ENCODE data around the gene PHACTR1.

PHACTR1 gene

DNA sequence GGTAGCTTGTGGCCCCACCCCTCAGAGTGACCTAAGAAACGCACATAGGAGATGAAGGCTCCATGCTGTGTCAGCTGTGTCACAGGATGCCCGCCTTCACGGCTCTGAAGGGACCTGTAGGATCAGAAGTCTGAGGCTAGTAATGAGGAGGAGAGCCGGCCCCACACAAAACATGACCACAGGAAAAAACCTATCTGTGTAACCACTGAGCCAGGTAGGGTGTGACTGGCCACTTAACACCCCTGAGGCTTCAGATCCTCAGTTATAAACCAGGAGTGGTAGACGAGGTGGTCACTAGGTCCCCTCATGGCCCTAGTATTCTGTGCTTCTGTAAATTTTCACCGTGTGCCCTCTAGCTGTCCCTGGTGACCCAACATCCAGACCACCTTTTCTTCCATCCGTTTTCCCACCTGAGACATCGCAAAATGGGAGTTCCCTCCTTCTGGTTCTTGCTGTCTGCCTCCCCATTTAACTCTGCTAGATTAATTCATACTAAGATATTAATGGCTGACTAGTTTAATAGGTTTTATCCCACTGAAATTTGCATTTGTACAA is 558.9 kb downstream of the PHACTR1 start:
- DNase-seq, result no peak

DNA sequence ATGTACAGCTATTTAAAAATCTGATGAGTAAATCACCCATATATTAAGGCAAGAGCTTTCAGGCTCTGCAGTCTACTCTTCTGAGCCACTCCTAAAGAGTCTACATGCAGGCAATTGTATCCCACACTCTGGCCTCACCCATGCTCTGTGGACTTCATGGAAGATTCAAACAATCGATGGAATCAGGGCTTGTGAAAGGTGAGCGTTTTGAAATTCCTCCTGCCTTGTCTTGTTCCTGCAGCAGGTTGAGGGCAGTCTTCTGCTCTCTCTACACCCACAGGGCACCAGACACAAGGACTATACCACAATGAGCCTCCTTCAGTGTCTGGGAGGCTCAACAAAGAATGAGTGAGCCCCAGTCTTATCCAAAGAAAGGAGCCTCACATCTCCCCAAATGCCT is 560.7 kb downstream of the PHACTR1 start:
- no peak for DNase-seq

DNA sequence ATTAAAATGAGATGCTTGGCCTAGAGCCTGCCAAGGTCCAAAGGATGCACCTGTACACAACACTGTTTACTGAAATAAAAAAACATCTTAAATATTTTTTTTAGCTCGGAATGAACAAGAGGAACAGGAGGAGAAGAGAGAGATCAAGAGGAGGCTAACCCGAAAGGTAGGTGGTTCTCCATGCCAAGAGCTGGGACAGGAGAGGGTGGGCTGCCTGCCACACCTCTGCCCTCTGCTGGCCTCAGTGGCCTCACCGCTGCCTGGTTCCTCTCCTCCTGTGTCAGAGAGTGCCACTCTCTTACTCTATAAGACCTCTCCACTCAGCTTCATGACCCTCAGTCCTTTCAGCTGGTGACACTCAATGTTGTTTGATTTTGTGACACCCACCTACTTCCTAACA is 561.6 kb downstream of the PHACTR1 start:
- DNase-seq, result no peak

DNA sequence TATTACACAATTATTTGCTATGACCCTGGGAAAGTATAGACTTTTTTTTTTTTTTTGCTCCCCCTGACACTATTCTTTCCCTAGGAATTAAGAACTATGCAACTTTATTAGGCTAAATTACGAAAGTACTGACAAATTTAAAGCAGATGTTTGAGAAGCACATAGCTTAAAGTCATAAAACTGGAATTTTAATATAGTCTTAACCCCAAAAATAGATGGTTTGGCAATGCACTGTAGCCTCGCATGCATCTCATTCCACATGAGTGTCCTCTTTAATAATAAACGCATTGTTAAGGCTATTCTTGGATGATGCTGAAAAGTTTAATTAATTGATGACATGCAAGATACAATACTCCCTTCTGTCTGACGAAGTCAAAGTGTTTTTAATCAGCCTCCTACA is 562.4 kb downstream of the PHACTR1 start:
- DNase-seq, result no peak

DNA sequence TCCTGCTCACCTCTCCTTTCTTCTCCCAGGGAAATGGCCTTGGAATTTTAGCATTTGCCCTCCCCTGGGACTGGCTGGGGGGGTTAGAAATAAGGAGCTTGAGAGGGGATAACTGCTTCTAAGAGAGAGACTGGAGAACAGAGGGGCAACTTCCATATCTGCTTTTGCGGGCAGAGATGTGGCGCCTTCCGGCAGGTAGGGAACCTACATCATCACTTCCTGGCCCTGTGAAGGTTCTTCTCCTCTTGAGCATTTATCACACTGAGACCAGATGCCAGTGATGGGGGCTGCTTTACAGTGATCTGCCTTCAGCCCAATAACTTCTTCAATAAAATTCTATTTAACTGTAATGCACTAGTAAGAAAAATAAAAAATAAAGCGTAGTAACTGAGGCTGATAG is 563.7 kb downstream of the PHACTR1 start:
- DNase-seq, result no peak

DNA sequence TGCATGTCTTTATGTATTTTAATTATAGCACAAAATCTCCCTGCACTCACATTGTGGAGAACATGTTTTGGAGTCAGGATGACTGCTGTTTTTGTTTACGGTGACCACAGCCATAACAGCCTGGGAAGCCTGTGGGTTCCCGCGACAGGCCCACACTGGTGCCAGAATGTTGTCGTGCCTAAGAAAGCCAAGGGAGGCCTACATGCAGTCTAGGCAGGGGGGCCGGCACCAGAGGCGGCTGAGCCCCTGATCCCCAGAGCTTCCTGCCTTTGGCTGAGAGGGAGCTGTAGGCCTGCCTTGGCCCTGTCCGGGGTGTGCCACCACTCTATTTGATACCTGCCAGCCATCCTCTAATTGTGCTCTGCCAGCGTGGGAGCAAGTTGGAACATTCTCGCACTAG is 565.1 kb downstream of the PHACTR1 start:
- DNase-seq, result no peak

DNA sequence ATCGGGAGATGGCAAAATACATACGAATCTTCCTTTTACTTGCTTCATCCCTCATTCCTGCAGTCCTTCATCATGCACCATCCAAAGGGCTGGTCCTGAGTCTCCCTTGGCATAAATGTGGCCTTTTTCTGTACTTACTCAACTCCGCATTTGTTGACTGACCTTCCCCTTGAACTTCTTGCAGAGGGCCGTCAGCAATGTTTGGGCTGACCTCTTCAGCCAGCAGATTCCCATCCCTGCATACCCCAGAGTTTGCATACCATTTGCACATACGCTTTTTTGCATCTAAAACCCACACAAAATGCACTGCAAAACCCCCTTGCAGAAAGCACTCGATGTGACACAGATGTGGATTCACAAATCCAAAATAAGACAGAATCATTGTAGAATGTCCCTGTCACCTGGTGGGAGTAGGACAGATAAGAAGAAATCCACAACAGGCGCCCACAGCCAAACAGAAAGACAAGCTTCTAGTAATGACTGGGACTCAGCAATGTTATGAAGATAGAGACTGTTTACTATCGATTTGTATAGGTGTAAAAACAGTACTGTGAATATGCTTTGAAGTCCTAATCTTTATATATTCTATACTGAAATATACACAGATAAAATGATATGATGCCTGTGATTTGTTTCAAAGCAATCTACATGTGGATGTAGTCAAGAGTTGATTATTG is 566.0 kb downstream of the PHACTR1 start:
- no peak for DNase-seq

DNA sequence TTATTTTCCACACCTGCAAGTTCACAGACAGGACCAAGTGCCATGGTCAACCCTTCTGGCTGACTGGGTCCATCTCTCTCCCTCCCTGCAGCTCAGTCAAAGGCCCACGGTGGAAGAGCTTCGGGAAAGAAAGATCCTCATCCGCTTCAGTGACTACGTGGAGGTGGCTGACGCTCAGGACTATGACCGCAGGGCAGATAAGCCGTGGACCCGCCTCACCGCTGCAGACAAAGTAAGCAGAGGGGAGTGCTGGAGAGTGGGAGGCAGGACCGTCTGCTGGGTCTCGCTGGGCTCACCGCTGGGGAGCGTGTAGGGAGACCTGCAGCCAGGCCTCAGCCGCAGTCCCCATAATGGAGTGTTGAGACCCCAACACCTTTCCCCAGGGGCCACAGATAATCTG is 566.8 kb downstream of the PHACTR1 start:
- no peak for DNase-seq

DNA sequence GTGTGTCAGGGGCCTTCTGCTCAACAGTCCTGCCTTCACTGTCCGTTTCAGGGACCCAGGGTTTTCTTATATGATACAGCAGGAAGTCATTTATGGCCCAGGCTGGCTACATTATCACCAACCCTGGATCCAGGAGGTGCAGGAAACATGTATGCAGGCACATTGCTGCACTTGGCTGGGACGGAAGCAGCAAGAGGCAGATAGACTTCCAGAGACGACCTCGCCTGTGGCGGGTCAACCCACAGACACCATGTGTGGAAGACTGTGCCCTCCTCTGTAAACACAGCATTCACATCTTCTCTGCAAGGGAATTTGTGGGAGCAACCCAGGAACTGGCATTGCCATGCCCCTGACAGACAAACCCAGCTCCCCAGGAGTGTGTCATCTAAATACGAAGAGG is 568.1 kb downstream of the PHACTR1 start:
- no peak for DNase-seq

DNA sequence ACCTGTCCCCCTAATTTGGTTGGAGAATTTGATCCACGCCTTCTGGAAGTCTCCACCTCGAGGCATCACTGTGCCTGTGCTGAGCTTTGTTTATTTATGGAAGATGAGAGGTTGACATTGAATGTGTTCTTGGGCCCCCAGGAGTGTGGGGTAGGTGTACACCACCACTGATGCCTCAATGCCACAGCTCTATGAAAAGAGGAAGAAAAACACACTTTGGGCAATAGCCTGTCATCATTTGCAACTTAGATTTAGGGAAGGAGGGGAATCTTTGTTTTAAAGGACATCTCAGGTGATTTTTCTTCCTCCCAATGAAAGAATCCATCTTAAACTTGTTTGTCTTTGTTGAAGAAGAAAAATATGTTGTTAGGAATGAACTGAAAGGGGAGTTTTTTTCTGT is 569.1 kb downstream of the PHACTR1 start:
- no peak for DNase-seq

DNA sequence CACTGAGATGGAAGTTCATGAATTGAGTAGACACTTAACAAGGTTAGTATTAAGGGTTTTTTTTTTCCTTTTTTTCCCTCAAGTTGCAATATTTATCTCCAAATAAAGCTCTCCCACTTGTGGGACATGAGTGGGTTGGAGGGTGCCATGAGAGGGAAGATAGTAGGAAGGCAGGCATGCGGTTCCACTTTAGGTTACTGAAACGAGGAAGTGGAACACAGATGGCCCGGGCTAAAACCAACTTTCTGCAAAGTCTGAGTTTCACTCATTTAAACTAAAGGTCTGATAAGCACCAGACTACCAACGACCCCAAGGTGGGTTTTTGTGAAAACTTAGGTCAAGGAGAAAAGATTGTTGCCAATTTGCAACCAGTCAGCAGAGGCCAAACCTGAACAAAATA is 569.6 kb downstream of the PHACTR1 start:
- DNase-seq, result no peak

DNA sequence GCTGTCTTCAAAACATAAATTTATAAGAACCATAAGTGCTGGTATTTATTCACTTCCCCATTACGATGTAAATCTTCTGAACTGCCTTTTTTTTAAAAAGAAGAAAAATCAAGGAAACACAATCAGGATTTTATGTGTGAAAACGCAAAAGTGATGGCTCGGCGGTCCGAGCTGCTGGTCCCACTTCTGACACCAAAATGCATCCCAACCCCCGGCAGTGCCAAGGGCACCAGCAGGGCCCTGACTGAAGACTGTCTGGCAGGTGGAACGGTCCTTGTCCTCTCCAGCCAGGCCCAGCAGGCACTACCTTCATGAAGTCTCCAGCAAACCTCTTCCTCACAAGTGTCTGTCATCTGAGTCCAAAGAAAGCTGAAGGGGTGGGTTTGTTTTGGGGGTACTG is 570.5 kb downstream of the PHACTR1 start:
- no peak for DNase-seq

DNA sequence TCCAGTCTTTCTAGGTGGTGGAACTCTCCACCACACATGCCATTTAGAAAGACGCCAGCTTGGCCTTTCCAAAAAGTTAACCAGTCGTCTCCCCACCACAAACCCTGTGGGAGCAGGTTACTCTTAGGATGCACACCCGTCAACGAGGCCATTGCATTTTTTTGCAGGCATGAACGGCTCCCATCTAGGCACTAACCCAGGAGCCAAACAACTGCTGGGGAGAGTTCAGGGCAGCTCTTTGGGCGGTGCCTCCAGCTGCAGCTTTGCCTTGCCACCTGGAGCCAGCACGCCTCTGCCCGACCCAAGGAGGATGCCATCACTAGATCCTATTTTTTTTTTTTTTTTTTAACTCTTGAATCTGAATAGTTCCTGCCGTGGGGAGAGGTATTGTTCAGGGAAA is 571.9 kb downstream of the PHACTR1 start:
- no peak for DNase-seq

DNA sequence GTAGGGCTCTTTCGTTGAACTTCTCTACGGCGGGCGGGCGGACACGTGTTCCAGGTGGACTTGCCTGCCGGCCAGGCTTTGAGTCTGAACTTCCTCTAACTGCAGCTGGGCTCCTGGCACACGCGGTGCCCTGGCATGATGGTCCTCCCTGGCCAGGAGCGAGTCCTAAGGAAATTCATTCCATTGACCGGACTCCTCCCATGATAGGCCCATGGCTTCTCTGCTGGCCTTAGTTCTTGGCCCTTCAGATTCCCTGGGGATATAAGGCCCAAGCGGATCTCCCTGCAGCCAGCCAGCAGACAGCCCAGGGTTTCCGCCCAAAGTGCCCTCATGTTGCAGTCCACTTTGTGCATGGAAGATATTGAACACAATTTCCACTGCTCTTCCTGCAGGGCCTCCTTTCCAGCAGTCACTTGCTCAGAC is 572.4 kb downstream of the PHACTR1 start:
- DNase-seq, result no peak

DNA sequence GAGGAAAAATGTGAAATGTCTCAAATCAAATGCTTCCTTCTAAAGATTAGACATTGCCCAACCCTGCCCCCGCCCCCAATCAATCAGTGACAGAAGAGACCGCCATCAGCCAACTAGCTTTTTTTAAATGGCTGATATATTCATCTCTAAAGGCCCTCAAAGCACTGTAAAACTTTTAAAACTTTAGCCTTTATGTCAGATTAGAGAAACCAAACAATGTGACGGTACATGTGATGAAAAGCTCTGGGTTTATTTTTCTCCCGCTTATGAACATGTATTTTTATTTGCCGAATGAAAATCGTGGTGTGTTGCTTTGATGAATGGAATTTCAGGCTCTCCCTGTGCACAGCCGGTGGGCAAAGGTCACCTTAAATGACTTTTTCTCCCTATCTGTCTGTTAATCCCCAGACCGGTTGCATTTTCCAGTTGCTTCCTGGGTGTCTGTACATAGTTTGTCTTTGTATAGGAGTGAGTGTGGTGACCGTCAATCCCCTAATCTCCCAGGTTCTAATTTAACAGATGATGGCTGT is 573.3 kb downstream of the PHACTR1 start:
- DNase-seq, result no peak

DNA sequence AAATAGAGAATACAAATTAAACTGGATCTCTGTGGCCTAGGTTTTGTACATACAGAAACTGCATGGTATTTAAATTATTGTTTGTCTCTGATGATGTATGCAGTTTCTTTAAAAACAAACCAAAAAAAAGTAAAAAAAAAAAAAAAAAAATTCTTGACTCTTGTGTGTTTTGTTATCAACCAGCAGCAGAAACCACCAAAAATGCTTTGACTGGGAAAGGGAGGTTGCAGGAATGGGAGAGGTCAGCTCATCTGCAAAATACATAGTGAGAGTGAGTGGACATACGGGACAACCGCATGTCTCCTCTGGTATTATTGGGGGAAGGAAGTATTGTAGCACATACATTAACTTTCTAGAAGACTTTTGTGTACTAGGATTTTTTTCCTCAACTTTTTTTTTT is 573.8 kb downstream of the PHACTR1 start:
- no peak for DNase-seq

DNA sequence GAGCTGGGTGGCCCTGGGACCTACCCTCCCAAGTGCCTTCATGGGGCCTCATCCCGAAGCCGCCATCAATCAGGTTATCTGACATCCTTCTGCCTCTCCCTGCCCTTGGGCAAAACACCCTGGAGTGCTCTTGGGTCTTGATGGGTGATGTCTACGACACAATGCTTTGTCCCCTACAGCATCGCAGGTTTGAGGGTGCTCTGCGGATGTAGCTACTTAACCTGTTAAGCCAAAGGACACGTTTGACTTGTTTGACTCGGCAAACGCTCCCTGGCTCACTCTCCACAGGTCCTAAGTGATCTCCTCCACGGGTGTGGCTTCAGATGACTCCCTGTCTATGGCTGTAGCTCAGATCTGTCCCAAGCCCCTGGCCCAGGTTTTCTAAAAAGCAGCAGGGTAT is 576.2 kb downstream of the PHACTR1 start:
- no peak for DNase-seq

DNA sequence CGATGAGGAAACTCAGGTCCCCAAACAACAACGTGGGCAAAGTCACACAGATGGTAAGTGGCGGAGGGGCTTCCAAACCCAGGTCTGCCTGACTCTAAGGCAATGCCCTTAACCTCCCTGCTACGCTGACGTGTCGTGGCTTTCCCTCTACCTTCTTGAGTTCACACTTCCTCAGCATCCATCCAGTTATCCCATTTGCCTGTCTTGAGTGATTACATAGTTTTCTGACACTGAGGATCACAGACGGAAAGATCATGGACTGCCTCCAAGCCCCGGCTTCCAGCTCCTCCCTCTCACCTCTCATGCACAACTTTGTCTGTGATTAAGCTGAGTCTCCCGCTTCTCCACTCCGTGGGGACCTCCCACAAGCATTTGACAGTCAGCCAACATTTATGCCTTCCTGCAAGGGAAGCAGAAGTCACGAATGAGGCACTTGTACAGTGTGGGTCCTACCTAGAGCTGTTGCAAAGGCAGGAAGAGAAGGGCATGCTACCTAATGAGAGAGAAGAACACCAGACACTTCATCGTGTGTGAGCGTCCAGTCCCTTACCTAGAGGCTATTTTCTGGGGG is 578.0 kb downstream of the PHACTR1 start:
- DNase-seq, result no peak

DNA sequence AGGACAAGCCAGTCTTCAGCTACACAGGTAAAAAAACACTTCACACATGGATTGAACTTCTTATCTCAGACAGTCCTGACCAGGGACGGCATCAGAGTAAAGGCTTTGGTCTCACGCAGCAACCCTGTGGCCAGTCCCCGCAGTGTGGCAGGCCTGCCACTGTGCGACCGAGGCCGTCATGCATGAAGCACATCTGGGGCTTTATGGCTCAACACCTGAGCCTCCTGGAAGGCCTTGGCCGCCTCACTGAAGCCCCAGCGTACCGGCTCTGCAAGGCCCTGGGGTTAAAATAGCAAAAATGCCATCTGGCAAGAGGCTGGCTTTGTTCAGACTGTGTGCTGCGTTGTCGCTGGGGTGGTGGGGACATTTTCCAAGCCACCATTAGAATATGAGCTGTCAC is 579.0 kb downstream of the PHACTR1 start:
- no peak for DNase-seq

DNA sequence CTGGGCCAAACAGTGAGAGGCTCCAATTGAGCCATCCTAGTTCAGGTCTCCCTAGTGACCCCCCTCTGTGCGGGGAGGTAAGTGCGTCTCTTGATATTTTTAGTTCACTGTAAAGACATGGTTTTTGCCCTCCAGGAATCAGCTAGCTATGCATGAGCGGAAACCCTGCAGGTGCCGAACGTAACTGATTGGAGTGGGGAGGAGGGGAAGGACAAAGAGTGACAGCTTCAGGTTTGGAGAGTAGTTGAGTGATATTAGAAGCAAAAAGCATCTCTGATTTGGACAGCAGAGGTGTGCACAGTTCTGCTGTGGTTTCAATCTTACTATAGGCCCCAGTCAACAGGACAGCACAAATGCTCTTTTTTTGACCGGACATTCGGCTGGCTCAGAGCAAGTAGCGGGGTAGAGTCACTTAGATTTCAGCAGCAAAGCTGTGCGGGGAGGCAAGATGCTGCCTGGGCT is 580.0 kb downstream of the PHACTR1 start:
- no peak for DNase-seq

DNA sequence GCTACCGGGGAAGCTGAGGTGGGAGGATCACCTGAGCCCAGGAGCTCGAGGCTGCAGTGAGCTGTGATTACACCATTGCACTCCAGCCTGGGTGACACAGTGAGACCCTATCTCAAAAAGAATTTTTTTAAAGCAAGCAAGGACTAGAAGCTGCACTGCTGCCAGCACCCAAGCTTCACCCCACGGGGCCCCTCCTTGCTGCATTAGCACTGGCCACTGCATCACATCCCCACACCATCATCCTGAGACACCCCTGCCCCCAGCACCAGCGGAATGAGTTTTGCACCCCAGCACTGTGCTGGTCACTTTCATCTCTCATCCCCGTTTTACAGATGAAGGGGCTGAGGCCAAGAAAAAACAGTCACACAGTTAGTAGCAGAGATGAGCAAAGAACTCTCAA is 580.8 kb downstream of the PHACTR1 start:
- DNase-seq, result no peak

DNA sequence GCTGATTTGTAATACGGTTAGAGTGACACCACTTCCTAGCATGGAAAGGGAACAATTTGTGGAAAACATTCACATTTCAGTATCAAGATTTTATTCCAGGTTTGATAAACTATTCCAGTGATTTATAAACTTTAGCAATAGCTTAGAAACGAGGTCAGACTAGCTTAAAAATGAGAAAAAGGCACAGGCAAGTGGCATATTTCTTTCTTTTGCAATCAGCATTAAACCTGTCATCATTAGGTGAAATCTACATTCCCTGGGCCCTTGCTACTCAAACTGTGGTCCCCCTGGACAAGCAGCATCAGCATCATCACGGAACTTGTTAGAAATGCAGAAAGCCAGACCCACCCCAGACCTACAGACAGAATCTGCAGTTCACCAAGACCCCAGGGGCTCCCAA is 581.9 kb downstream of the PHACTR1 start:
- DNase-seq, result no peak

DNA sequence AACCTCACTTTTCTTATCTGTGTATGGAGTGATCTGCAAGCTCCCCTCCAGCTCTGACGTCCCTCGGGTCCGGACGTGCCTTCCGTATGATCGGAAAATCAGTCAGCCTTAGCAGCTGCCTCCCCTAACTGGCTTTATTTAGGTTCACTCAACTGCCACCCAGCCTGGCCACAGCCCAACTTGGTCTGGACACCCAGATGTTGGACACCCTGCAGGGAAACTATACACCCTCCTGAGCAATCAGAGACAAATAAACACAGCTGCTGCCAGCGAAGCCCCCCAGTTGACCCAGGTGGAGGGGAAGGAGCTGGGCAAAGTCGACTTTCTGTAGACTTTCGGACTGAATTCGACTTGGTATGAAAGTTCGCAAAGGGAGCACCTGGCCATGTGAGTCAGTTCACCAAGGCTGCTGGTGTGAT is 582.8 kb downstream of the PHACTR1 start:
- no peak for DNase-seq

DNA sequence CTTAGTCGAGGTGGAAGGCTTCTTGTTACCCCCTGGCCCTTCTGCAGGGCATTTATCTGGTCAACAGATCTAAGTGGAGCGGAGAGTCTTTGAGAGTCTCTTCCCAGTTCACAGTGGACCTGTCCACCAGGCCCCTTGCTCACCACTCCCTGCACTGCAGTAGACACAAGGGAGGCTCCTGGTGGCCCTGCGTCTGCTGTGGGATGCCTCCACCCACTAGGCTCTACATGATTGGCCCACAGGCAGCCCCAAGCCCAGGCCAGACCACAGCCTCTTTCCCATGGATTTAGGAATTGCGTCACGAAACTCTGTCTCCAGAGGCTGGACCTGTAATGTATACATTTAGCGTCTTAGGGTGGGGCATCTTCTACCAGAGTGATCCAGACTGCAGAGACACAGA is 583.4 kb downstream of the PHACTR1 start:
- DNase-seq, result no peak
